HG02970 (cell line): ENCODE measurements around the gene SLC24A3.

ENCODE experiments used
- ATAC-seq: cut with Tn5 transposase; IDR thresholded peaks from one replicate; pipeline ENCODE4 v1.9.1; 2021; ENCODE audit warnings: mild to moderate bottlenecking, moderate library complexity, moderate number of reproducible peaks; ENCODE audit not compliant: unreplicated experiment, low FRiP score

The SLC24A3 gene

GRCh38 chr20:19771031-19771430 is 558.6 kb downstream of the SLC24A3 start:
- no peak for ATAC-seq
